T-helper 17 cell (primary cell): ENCODE measurements around the gene APOLD1. TPM values are rescaled to one million over a fixed set of nuclear protein-coding genes. Genes with fewer than 3 reads are reported as not detected.
A peak's percentile ranks its signal among the peaks of the same experiment; 100 is the strongest.
"Not testable (repeated sequence)": the region's sequence is repeated elsewhere in the genome, so short reads cannot be mapped to it uniquely, and the experiment has no call there.

Experiments used
- ATAC-seq: fragments of 150-1000 bp; cut with Tn5 transposase; 2 replicates; pipeline ENCODE4 v1.10.0; 2021; ENCODE audit warnings: mild to moderate bottlenecking, moderate library complexity
- DNase-seq, 3 donors: peaks; one replicate each; pipeline versions ENCODE4 v3.0.0 to v3.0.0-alpha.2; 2020 to 2021
- H3K9me3 ChIP-seq: one replicate; pipeline ENCODE4 v1.7.0; 2013; ENCODE audit warnings: low read length, mild to moderate bottlenecking; ENCODE audit not compliant: control insufficient read depth, poor library complexity, severe bottlenecking
- H3K27ac Mint-ChIP-seq: one replicate; pipeline ENCODE4 v1.8.0; 2022; ENCODE audit warnings: mild to moderate bottlenecking, moderate library complexity, mixed read lengths
- H3K27me3 Mint-ChIP-seq: one replicate; pipeline ENCODE4 v1.8.0; 2022; ENCODE audit warnings: mixed read lengths
- H3K36me3 Mint-ChIP-seq: one replicate; pipeline ENCODE4 v1.8.0; 2022; ENCODE audit warnings: low read depth, mixed read lengths
- H3K4me1 Mint-ChIP-seq: one replicate; pipeline ENCODE4 v1.8.0; 2022; ENCODE audit warnings: mild to moderate bottlenecking, mixed read lengths
- H3K4me3 Mint-ChIP-seq: one replicate; pipeline ENCODE4 v1.8.0; 2022; ENCODE audit warnings: mild to moderate bottlenecking, moderate library complexity, mixed read lengths
- total RNA-seq, 4 donors: library from RNA in 2 of 4; stranded (reverse) in 2 of 4; gene quantifications; one replicate each; pipeline ENCODE4 v1.2.3 and lab custom pipeline; 2022 to 2026

Gene APOLD1
- total RNA-seq, 2 donors from 2014 or later = 3.1 to 5.1 TPM

DNA sequence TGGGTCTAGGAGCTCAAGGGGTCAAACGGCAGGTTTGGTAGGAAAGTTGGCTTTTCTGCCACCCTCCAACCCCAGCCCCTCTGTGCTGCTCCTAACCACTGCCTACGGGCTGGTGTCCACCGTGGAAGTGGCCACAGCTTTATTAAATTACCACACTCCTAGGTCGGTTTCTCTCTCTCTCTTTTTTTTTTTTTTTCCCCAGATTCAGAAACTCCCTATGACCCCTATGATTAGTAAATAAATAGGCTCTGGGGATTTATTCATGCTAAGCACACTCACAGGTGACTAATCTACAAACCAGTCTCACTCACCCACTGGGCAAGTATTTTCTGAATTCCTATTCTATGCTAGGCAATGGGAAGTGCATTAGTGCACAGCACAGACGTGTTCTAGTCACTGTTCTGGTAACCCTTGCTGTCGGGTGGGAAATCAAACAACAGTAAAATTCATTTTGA is 19.0 kb downstream of the APOLD1 start:
- no peaks in the 10 kb centered on the region for H3K36me3 Mint-ChIP-seq
- no peak for ATAC-seq
- peak overlapping the region; percentile 99 for H3K27ac Mint-ChIP-seq
- H3K4me1 Mint-ChIP-seq = peaks cover 49% of the 10 kb centered on the region
- no peaks in the 10 kb centered on the region for H3K27me3 Mint-ChIP-seq
- no peak for DNase-seq
- no peaks in the 10 kb centered on the region for H3K9me3 ChIP-seq
- no peak overlapping the region for H3K4me3 Mint-ChIP-seq

DNA sequence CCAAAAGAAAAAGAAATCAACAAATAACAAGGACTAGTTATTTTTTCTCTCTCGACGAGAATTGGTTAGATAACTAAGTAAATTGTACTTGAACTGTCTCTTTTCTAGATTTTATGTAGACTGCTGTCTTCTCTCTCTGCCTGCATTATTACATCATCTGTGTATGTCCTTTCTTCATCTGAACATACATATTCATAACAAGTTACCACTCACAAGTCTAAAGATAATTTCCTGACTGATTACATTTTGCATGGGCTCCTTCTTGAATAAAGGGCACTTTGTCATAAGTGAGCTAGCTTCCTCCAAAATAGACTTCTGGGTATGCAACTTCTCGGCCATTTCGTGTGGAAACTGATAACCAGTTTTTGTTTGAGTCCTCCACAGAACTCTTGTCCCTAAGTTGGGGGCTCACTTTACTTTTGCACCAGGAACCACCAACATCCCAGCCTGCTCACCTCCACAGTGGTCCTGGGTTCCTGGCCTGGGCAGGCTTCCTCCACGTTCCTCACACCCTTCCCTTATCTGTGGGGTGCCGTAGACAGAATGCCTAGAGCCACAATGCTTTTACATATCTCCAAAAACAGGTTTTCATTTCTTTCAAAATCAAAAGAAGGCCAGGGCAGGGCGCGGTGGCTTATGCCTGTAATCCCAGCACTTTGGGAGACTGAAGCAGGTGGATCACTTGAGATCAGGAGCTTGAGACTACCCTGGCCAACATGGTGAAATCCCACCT is 21.5 kb downstream of the APOLD1 start:
- ATAC-seq (no peak), DNase-seq (no peak)
- H3K9me3 ChIP-seq = no peaks in the 10 kb centered on the region
- peaks cover 46% of the 10 kb centered on the region for H3K4me1 Mint-ChIP-seq
- H3K36me3 Mint-ChIP-seq = no peaks in the 10 kb centered on the region
- no peak overlapping the region for H3K4me3 Mint-ChIP-seq
- no peaks in the 10 kb centered on the region for H3K27me3 Mint-ChIP-seq
- H3K27ac Mint-ChIP-seq = peak overlapping the region; percentile 99

DNA sequence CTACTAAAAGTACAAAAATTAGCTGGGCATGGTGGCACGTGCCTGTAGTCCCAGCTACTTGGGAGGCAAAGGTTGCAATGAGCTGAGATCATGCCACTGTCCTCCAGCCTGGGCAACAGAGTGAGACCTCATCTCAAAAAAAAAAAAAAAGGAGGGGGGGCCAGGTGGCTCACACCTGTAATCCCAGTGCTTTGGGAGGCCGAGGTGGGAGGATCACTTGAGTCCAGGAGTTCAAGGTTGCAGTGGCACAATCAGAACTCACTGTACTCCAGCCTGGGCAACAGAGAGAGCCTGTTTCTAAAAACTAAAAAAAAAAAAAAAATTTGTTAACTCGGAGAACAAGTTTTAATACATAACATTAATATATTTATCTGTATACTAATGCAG is 22.1 kb downstream of the APOLD1 start:
- not testable (repeated sequence) for H3K36me3 Mint-ChIP-seq, H3K9me3 ChIP-seq, DNase-seq, ATAC-seq, H3K4me3 Mint-ChIP-seq, H3K27me3 Mint-ChIP-seq
- H3K4me1 Mint-ChIP-seq = peaks cover 41% of the 10 kb centered on the region
- H3K27ac Mint-ChIP-seq = peak overlapping the region; percentile 99

- peak; percentile 21 to 36 (median 26) for DNase-seq
- peak; percentile 79 for ATAC-seq
- Mint-ChIP-seq H3K27ac (peak overlapping the region; percentile 99), H3K27me3 (no peaks in the 10 kb centered on the region), H3K36me3 (peaks cover under 1% of the 10 kb centered on the region), H3K4me1 (peaks cover 41% of the 10 kb centered on the region), H3K4me3 (peak overlapping the region; percentile 84)
- H3K9me3 ChIP-seq = no peaks in the 10 kb centered on the region
Measured at GRCh38 chr12:12807970-12808702, 22.7 kb downstream of the APOLD1 start.

DNA sequence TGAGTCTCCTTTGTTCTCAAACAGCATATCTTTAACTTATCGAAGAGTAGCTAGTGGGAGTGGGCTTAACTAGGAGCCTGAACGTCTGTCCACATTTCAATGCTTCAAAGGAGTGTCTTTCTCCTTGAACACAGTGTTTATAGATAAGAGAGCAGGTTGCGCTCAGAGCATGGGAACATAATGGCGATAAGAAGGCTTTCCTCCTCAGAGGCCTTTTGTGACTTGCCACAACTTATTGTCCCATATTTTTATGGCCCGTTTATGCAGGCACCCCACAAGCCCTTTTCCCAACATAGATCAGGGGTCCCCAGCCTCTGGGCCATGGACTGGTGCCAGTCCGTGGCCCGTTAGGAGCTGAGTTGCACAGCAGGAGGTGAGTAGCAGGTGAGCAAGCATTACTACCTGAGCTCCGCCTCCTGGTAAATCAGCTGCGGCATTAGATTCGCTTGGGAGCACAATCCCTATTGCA is 25.1 kb downstream of the APOLD1 start:
- Mint-ChIP-seq H3K36me3 (peaks cover 5% of the 10 kb centered on the region), H3K27me3 (no peaks in the 10 kb centered on the region), H3K4me1 (peaks cover 49% of the 10 kb centered on the region), H3K27ac (no peak overlapping the region), H3K4me3 (no peak overlapping the region)
- no peak for DNase-seq
- no peak for ATAC-seq
- no peaks in the 10 kb centered on the region for H3K9me3 ChIP-seq

- ATAC-seq (no peak), DNase-seq (no peak)
- Mint-ChIP-seq H3K27me3 (no peaks in the 10 kb centered on the region), H3K4me3 (no peak overlapping the region), H3K27ac (no peak overlapping the region), H3K4me1 (peaks cover 56% of the 10 kb centered on the region), H3K36me3 (peaks cover 13% of the 10 kb centered on the region)
- no peaks in the 10 kb centered on the region for H3K9me3 ChIP-seq
Measured at GRCh38 chr12:12811343-12811742, 25.9 kb downstream of the APOLD1 start.

- Mint-ChIP-seq H3K4me3 (no peak overlapping the region), H3K4me1 (peaks cover 53% of the 10 kb centered on the region), H3K27ac (no peak overlapping the region), H3K27me3 (no peaks in the 10 kb centered on the region), H3K36me3 (peaks cover 14% of the 10 kb centered on the region)
- ATAC-seq (no peak), DNase-seq (no peak)
- H3K9me3 ChIP-seq = no peaks in the 10 kb centered on the region
Measured at GRCh38 chr12:12812174-12812573, 26.7 kb downstream of the APOLD1 start.

DNA sequence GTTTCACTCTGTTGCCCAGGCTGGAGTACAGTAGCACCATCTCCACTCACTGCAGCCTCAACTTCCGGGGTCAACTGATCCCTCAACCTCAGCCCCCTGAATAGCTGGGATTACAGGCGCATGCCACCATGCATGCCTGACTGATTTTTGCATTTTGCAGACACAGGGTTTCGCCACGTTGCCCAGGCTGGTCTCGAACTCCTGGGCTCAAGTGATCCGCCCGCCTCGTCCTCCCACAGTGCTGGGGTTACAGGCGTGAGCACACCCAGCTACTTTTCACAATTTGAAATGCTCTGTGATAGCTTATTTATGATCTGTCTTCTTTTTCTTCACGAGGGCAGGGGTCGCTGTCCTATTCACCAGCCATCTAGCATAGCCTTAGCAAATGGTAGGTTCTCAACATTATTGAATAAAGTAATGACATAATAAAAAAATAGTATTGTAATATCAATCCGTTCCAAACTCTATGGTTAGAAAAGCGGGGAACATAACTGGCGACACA is 27.2 kb downstream of the APOLD1 start:
- Mint-ChIP-seq H3K4me3 (peak overlapping the region; percentile 97), H3K27me3 (no peaks in the 10 kb centered on the region), H3K36me3 (peaks cover 14% of the 10 kb centered on the region), H3K4me1 (peaks cover 49% of the 10 kb centered on the region), H3K27ac (peak overlapping the region; percentile 97)
- ATAC-seq (no peak), DNase-seq (no peak)
- H3K9me3 ChIP-seq = no peaks in the 10 kb centered on the region

DNA sequence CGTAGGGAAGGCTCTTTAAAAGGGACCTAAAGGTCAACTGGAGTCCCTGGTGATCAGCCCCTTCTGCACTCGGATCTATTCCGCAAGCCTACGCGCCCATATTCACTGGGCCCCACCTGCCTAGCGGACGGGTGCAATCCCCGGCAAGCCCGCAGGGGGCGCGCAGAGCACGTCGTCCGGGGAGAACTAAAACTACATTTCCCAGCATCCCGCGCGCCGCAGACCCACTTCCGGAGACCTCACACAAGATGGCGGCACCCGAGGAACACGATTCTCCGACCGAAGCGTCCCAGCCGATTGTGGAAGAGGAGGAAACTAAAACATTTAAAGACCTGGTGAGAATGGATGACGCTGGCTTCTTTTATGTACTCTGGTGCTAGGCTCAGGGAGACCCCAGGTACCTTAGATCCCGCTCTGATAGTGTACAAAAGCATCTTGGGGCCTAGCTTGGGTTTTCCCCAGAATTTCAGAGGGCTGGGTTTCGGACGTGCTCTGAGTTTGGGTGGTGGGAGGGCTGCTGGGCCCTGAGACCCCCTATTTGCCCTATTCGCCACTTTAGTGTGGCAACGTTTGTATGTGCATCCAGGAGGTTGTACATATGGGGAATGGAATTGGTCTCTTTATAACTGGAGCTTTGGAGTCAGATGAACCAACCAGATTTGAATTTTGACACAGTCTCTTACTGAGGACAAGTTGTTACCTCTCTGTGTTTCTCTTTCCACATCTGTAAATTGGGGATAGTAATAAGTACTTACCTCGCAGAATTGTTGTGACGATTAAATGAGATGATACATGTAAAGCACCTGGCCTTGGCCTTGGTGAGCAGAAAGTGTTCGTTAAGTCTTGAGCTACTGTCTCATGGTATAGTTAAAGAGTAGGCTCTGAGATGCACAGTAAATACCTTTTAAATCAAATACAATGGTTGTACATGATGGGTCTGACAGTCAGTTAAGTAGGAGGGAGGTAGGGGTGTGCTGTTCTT is 28.0 kb downstream of the APOLD1 start, which contains the start of gene DDX47:
Gene DDX47 (plus strand): TSS at position 227 of the 982 bp plus-strand sequence. CDS start 22 bp downstream, at position 249.
- DNase-seq (peak; percentile 91 to 99 (median 97)), ATAC-seq (peak; percentile 94)
- peaks cover 43% of the 10 kb centered on the region for H3K4me1 Mint-ChIP-seq
- H3K9me3 ChIP-seq = no peaks in the 10 kb centered on the region
- peaks cover 14% of the 10 kb centered on the region for H3K36me3 Mint-ChIP-seq
- H3K27ac Mint-ChIP-seq = peak within 1 kb of the TSS; percentile 97
- peak within 1 kb of the TSS; percentile 97 for H3K4me3 Mint-ChIP-seq
- H3K27me3 Mint-ChIP-seq = no peaks in the 10 kb centered on the region

DNA sequence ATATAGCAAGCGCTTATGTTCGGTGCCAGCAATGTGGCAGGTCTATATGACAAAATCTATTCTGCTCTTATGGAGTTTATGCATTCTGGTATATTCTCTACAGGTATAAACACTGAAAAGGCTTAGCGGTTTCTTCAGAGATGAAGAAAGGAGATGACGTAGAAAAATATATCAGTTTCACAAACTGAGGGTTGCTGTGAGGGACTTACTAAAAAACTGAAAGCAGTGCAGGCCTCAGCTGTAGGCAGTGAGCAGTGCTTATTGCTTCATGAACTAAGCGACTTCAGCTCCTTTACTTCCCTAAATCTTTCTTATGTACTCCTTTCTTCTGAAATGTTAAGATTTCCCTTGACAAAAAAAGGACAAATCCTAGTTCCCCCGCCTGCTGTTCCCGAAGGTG is 32.2 kb downstream of the APOLD1 start:
- Mint-ChIP-seq H3K27ac (no peak overlapping the region), H3K36me3 (peaks cover 26% of the 10 kb centered on the region), H3K4me1 (peaks cover 57% of the 10 kb centered on the region), H3K27me3 (no peaks in the 10 kb centered on the region), H3K4me3 (no peak overlapping the region)
- DNase-seq = no peak
- no peak for ATAC-seq
- no peaks in the 10 kb centered on the region for H3K9me3 ChIP-seq

DNA sequence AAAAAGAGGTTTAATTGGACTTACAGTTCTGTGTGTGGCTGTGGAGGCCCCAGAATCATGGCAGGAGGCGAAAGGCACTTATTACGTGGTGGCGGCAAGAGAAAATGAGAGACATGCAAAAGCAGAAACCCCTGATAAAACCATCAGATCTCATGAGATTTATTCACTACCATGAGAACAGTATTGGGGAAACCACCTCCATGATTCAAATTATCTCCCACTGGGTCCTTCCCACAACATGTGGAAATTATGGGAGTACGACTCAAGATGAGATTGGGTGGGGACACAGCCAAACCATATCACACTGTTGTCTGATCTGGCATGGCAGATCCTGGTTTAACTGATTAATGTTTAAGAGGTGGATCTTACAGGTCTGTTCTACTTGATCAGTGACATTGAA is 33.2 kb downstream of the APOLD1 start:
- DNase-seq = no peak
- Mint-ChIP-seq H3K36me3 (peaks cover 27% of the 10 kb centered on the region), H3K27me3 (no peaks in the 10 kb centered on the region), H3K27ac (peak overlapping the region; percentile 59), H3K4me3 (no peak overlapping the region), H3K4me1 (peaks cover 47% of the 10 kb centered on the region)
- ATAC-seq = no peak
- H3K9me3 ChIP-seq = no peaks in the 10 kb centered on the region

DNA sequence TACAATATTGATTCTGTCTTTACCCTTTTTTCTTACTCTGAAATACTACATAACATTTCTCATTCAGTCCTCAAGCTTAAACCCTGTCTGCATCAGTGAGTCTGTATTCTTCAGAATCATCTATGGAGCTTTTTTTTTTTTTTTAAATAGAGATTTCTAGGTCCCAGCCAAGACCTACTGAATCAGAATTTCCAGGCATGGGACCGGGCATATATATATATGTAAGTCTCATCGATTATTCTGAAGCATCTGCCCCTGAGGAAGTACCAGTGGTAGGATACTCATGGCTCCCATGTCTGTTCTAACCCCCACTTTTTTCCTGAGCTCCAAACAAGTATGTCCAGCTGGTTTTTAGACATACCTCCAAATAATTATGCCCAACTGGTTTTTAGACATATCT is 33.8 kb downstream of the APOLD1 start:
- H3K4me3 Mint-ChIP-seq = no peak overlapping the region

More for the DNA sequence above, 33.8 kb downstream of the APOLD1 start:
- H3K9me3 ChIP-seq = no peaks in the 10 kb centered on the region
- peak overlapping the region; percentile 59 for H3K27ac Mint-ChIP-seq
- ATAC-seq = no peak
- H3K27me3 Mint-ChIP-seq = no peaks in the 10 kb centered on the region
- H3K36me3 Mint-ChIP-seq = peaks cover 27% of the 10 kb centered on the region
- no peak for DNase-seq
- peaks cover 43% of the 10 kb centered on the region for H3K4me1 Mint-ChIP-seq
